LHCN-M2 (cell line): ENCODE results near the gene THSD4. TPM values are rescaled to one million over a fixed set of nuclear protein-coding genes. Genes with fewer than 3 reads are reported as not detected.

Experiments
- DNase-seq: peaks from one replicate; pipeline ENCODE4 v3.0.0-alpha.2; 2012; ENCODE audit warnings: low read depth
- total RNA-seq: library from RNA; depleted of rRNA; stranded (reverse); fragments of >200 nt; gene quantifications from 2 replicates; pipeline ENCODE4 v1.2.3, GENCODE V29; 2014

Gene THSD4
- total RNA-seq, 1 experiment from 2014 or later = 13.0 TPM

DNA sequence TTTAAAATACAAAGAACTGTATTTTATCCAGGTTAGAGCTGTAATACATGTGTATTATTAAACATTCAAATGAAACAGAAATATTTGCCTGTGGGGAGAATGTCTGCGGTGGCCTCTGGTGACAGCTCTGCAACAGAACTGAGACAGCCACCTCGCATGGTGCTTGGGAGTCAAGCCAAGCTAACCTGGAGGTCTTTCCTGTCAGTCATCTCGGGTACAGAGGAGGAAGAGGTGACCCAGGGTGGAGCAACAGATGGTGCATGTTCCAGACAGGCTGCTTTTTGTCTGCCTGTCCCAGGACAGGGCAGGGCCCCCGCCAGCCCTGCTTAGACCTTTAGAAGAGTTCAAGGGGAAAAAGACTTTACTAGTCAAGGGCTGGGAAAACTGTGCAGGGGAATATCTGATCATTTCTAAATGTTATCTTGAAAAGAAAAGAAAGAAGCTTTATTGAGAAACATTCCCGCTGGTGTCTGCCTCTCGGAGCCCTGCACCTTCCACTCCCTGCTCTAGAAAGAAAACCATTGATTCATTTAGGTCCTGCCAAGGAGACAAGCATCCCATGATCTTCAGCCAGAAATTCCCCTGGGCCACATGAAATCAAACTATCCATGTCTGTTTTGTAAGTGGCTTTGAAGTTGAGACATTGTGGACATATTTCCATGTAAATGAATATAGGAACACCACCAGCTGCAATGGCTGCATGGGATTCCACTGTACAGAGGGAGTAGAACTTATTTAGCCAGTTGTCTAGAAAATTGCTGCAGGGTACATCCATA, 689.6 kb downstream of the THSD4 start:
- DNase-seq = no peak

DNA sequence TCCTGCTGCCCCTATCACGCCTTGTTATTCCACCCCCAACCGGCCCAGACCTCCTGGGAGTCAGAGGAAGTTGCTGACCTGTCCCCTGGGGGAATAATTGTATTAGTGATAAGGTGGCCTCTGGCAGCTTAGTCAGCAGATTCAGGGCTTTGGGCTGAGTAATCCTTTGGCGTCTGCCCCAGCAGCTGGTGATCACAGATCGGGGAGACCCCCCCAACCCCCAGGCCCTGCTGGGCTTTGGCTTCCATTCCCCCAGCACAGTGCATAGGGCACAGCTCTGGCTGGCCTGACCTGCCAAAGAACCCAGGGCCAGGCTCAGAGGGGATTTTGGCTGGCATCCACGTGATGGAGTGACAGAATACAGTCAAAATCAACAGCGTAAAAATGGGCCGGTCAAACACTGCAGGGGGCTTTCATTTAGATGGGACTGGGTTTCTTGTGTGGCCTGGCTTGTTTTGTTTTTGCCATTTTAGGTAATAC, 691.2 kb downstream of the THSD4 start:
- DNase-seq = peak; percentile 62

DNA sequence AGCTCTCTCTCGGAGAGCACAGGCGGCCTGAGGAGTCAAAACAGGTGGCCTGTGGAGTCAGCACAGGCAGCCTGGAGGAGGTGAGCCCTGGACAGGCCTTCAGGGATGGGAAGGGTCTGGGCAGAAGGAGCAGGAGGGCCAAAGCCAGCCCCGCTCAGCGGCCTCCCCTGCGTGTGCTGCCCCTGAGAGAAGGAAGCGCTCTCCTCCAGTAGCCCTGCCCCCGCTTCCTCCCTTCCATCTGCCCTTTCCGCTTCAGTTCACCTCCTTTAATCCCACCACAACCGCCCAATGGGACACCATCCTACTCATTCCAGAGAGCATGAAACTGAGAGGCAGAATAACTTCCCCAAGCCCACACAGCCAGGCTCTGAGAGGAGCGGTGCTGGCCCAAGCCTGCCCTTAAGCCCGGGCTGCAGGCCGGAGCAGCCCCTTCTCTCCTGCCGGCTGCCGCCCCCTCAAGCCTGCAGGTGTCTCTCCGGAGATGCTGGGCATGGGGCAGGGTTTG, 691.9 kb downstream of the THSD4 start:
- no peak for DNase-seq

- peak; percentile 63 for DNase-seq
These were observed 692.4 kb downstream of the THSD4 start for GRCh38 chr15:71807691-71808091.

GRCh38 chr15:71808311-71809020, 693.2 kb downstream of the THSD4 start:
- no peak for DNase-seq

DNA sequence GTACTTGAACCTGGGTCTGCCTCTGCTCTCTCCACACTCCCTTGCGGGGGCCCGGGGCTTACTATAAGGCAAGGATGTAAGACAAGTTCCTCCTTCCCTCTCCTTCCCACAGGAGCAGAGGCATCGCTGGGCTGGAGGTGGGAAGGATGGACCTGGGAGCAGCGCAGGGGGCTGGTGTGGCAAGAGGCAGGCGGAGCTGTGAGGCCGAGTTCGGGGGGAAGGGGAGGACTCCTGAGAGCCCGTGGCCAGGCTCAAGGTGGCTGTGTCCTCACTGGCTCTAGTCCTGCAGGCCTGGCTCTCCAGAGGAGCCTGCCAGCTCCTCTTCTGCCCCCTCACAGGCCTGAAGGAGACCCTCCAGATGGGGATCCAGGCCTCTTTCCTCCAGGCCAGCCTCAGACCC, 694.1 kb downstream of the THSD4 start:
- DNase-seq = no peak

GRCh38 chr15:71810256-71811035, 695.2 kb downstream of the THSD4 start, which contains the start of gene NR2E3:
NR2E3 (plus strand) TSS chr15:71810554; CDS start chr15:71810744, 190 bp downstream.
- no peak for DNase-seq

DNA sequence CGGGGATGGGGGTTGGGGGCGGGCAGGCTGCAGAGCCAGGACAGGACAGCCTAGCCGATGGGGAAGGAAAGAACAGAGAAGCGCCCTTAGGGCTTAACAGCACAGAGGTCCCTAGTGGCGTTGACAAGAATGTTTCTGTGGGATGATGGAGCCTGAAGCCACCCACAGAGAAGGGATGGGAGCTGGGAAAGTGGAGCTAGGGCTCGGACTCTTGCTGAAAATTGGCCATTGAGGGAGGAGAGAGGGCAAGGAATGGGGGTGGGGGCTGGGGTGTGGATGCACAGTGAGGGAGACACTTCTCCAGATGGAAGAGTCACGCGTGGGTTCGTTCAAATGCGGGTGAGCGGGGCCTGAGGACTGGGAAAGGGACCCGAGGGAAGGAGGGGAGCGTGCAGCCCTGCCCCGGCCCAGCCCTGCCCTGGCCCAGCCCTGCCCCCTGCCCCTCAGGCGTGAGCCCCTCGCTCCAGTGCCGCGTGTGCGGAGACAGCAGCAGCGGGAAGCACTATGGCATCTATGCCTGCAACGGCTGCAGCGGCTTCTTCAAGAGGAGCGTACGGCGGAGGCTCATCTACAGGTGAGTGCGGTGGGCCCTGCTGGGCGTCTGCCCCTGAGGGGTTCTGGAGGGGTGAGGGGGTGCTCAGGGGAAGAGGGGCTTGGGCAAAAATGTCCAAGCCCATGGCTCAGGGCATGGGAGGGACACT, 695.9 kb downstream of the THSD4 start:
- no peak for DNase-seq

GRCh38 chr15:71811752-71812735, 696.8 kb downstream of the THSD4 start:
- no peak for DNase-seq

DNA sequence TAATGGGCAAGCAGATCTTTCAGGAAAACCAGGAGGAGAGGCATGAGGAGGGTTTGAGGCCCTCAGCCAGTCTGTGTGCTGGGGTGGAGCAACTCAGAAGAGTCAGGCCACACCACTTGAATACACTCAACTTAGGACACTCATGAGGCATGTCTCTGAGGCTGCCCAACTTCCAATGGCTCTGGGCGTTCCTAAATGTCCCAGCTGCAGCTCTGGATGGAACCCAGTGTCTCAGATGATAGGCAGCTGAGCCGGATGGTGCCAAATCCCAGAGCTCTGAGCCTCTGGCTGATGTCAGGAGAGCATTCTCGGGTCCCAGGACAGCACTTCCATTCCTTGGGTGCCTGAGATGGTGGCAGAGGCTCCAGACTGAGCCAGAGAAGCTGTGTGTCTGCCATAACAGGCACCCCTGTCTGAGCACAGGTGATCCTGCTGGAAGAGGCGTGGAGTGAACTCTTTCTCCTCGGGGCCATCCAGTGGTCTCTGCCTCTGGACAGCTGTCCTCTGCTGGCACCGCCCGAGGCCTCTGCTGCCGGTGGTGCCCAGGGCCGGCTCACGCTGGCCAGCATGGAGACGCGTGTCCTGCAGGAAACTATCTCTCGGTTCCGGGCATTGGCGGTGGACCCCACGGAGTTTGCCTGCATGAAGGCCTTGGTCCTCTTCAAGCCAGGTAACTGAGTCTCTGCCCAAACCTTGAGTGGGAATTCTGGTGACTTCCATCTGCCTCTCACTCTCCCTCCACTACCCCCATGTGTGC, 697.9 kb downstream of the THSD4 start:
- no peak for DNase-seq

DNA sequence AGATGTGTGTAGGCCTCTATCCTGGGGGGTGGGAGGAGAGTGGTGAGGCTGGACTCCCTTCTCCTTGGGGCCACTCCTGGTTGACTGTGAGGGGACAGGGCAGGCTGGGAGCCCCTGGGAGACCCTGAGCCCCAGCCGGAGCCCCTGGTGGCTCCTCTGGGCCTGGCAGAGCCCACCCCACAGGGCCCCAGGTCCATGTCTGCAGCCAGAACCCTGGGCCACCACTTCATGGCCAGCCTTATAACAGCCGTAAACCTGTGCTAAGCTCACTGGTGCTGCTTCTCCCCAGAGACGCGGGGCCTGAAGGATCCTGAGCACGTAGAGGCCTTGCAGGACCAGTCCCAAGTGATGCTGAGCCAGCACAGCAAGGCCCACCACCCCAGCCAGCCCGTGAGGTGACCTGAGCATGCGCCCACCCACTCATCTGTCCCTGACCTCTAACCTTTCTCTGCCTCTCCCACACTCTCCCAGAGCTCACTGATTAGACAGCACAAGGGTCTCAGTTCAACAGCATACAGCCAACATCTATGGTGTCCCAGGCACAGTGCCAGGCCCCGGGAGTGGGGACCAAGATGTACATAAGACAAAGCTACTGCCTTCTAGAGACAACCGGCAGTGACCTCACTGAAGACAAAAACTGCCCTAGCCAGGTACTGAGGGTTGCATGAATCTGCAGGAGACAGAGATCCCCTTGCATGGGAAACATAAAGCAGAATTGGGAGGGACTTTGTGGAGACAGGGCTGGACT, 698.6 kb downstream of the THSD4 start:
- DNase-seq = no peak

DNA sequence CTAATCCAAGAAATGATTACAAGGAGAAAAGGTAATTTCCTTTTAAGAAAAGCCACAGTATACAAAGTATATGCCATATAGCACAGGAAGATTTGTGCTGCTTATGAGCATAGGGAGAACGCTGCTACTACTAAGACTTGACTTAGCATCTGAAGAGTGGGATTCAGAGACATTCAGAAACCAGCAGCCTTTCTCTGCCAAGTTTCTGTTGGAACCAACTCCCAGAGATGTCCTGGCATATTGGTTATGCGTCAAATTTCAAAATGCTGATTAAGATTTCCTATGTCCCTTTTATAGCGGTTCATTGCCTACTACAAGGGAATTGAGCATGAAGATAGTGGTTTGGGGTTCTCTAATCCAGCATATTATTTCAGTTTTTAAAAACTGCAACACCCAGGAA, 700.0 kb downstream of the THSD4 start:
- DNase-seq = no peak

DNA sequence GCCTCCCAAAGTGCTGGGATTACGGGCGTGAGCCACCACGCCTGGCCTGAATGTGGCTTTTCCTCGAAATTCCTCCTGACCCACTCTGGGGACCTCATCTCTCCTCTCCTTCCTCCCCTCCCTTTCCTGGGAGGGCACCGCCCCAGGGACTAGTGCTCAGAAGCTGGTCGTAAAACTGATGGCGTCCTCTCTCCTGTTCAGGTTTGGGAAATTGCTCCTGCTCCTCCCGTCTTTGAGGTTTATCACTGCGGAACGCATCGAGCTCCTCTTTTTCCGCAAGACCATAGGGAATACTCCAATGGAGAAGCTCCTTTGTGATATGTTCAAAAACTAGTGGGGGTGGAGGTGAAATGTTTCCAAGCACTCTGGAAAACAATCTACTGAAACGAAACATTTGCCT, 702.1 kb downstream of the THSD4 start:
- no peak for DNase-seq

- no peak for DNase-seq
These were observed 704.9 kb downstream of the THSD4 start for GRCh38 chr15:71820127-71820526.

GRCh38 chr15:71821547-71822129, 706.4 kb downstream of the THSD4 start:
- no peak for DNase-seq

DNA sequence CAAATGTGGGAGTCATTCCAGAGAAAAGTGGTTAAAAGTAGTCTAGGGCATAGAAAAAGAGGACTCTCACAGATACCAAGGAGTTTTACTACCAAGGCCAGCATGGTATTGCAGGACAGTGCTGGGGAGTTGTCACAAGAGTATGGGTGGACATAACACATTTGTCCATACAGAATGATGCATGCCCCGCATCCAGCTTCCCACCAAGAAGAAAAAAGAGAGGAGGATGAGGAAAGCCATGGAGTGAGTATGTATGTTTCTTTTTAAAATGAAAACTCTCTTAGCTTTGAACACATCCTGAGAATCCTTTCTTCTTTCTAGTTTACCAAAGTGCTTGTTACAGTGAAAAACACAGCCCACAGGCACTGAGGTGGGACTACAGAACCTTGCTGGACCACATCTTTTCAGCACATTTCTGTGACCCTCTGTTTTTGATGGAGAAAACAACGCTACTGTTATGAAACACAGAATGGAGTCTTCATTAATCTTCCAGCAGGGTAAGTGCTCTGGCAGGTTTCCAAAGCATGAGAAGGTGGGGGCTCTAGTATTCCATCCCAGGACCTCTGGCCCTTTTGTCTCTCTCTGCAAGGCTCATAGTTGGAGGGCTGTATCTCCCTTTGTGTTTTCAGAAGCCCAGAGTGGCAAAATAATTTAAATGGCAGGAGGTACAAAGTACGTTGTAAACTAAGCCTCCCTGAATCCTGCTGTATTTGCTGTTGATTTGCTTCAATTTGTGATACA, 707.8 kb downstream of the THSD4 start:
- no peak for DNase-seq

DNA sequence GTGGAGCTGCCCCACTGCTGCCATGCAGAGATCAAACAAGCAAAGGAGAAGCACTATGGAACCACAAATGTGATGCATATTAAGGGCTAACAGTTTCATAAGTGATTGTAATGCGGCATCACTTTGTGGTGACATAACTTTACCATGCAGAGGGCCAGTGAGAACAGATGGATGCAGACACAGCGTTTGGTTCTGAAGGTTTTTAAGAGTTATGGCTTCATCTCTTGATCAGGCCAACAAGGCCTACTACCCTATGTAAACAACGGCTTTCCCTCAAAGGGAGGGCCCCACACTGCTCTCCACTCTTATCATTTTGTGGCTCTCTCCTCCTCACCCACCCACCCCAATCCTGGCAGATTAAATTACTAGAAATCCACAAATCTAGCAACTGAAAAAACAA, 708.5 kb downstream of the THSD4 start:
- DNase-seq = no peak
